ENCODE data around the gene ARHGAP24. TPM values are rescaled to one million over a fixed set of nuclear protein-coding genes. Genes with fewer than 3 reads are reported as not detected.

The ARHGAP24 gene
- total RNA-seq, 1 experiment from 2014 or later: 5.4 TPM

GRCh38 chr4:85595796-85596559 is 121.0 kb downstream of the ARHGAP24 start:
- H3K27ac ChIP-seq: no peak overlapping the region
- no peak for DNase-seq (ENCODE audit: low read depth in 1 of 2, low spot score in 2 of 2)

GRCh38 chr4:85598936-85599335 is 124.0 kb downstream of the ARHGAP24 start:
- H3K27ac ChIP-seq: no peak overlapping the region
- H3K27me3 ChIP-seq (replicated peaks): no peaks in the 10 kb centered on the region
- no peaks in the 10 kb centered on the region for H3K9me3 ChIP-seq (replicated peaks)
- DNase-seq (ENCODE audit: low read depth in 1 of 2, low spot score in 2 of 2): no peak
- H3K4me1 ChIP-seq (replicated peaks): no peaks in the 10 kb centered on the region
- H3K36me3 ChIP-seq: no peaks in the 10 kb centered on the region
- H3K4me3 ChIP-seq: no peak overlapping the region

More at GRCh38 chr4:85595796-85596559, 121.0 kb downstream of the ARHGAP24 start:
- Histone ChIP-seq H3K36me3 (no peaks in the 10 kb centered on the region), H3K27me3 (replicated peaks) (no peaks in the 10 kb centered on the region), H3K4me3 (no peak overlapping the region), H3K4me1 (replicated peaks) (no peaks in the 10 kb centered on the region), H3K9me3 (replicated peaks) (no peaks in the 10 kb centered on the region)

- no peak for DNase-seq (ENCODE audit: low read depth in 1 of 2, low spot score in 2 of 2)
- H3K36me3 ChIP-seq: no peaks in the 10 kb centered on the region
- H3K27ac ChIP-seq: no peak overlapping the region
- no peak overlapping the region for H3K4me3 ChIP-seq
- no peaks in the 10 kb centered on the region for H3K4me1 ChIP-seq (replicated peaks)
- H3K9me3 ChIP-seq (replicated peaks): no peaks in the 10 kb centered on the region
- H3K27me3 ChIP-seq (replicated peaks): no peaks in the 10 kb centered on the region
Measured at GRCh38 chr4:85600501-85600900, 125.6 kb downstream of the ARHGAP24 start.

- no peaks in the 10 kb centered on the region for H3K9me3 ChIP-seq (replicated peaks)
- no peak for DNase-seq (ENCODE audit: low read depth in 1 of 2, low spot score in 2 of 2)
- H3K27me3 ChIP-seq (replicated peaks): no peaks in the 10 kb centered on the region
- no peak overlapping the region for H3K27ac ChIP-seq
- no peak overlapping the region for H3K4me3 ChIP-seq
- H3K4me1 ChIP-seq (replicated peaks): no peaks in the 10 kb centered on the region
- no peaks in the 10 kb centered on the region for H3K36me3 ChIP-seq
Measured at GRCh38 chr4:85603437-85604336, 128.7 kb downstream of the ARHGAP24 start.

DNA sequence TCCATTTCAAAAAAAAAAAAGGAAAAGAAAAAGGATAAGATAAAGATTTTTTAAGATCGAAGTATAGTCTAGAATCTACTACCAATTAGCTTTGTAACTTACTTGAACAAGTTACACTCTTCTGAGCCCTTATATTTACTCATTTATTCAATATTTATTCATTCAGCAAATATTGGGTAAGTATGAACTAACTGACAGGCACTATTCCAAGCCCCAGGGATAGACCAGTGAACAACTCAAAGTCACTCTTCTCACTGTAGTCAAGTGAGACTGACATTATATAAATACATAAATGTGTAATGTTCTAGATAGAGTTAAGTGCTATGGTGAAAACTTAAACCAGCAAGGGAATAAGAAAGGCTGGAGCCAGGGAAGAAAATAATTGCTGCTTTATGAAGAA is 131.6 kb downstream of the ARHGAP24 start:
- Histone ChIP-seq H3K4me1 (replicated peaks) (no peaks in the 10 kb centered on the region), H3K27ac (no peak overlapping the region), H3K36me3 (no peaks in the 10 kb centered on the region), H3K9me3 (replicated peaks) (no peaks in the 10 kb centered on the region), H3K4me3 (no peak overlapping the region), H3K27me3 (replicated peaks) (no peaks in the 10 kb centered on the region)
- DNase-seq (ENCODE audit: low read depth in 1 of 2, low spot score in 2 of 2): no peak

GRCh38 chr4:85607624-85608023 is 132.7 kb downstream of the ARHGAP24 start:
- Histone ChIP-seq H3K27ac (no peak overlapping the region), H3K9me3 (replicated peaks) (no peaks in the 10 kb centered on the region), H3K27me3 (replicated peaks) (no peaks in the 10 kb centered on the region), H3K4me1 (replicated peaks) (no peaks in the 10 kb centered on the region), H3K4me3 (no peak overlapping the region), H3K36me3 (no peaks in the 10 kb centered on the region)
- DNase-seq (ENCODE audit: low read depth in 1 of 2, low spot score in 2 of 2): no peak

GRCh38 chr4:85610450-85610849 is 135.5 kb downstream of the ARHGAP24 start:
- Histone ChIP-seq H3K9me3 (replicated peaks) (no peaks in the 10 kb centered on the region), H3K4me1 (replicated peaks) (no peaks in the 10 kb centered on the region), H3K27ac (no peak overlapping the region), H3K4me3 (no peak overlapping the region), H3K27me3 (replicated peaks) (no peaks in the 10 kb centered on the region), H3K36me3 (no peaks in the 10 kb centered on the region)
- DNase-seq (ENCODE audit: low read depth in 1 of 2, low spot score in 2 of 2): no peak

DNA sequence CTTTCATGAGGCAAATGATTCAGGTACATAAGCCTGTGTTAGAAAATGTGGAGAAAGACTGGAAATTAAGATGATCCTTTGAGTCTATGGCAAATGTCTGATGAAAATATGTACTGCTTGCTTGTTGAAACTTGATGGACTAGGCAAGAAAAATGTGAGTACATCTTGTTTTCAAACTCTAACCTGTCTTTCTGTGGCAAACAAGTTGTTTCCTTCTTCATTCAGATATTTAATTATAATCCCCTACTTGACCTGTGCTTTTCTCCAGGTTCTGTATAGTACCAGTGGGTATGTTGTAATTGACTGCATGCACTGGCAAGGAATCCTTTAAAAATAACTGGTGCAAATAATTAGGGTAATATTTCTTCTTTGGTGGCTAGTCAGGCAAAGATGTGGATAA is 136.7 kb downstream of the ARHGAP24 start:
- no peaks in the 10 kb centered on the region for H3K36me3 ChIP-seq
- no peak for DNase-seq (ENCODE audit: low read depth in 1 of 2, low spot score in 2 of 2)
- no peaks in the 10 kb centered on the region for H3K9me3 ChIP-seq (replicated peaks)
- H3K4me3 ChIP-seq: no peak overlapping the region
- no peak overlapping the region for H3K27ac ChIP-seq
- no peaks in the 10 kb centered on the region for H3K4me1 ChIP-seq (replicated peaks)
- no peaks in the 10 kb centered on the region for H3K27me3 ChIP-seq (replicated peaks)

- DNase-seq (ENCODE audit: low read depth in 1 of 2, low spot score in 2 of 2): no peak
- Histone ChIP-seq H3K27me3 (replicated peaks) (no peaks in the 10 kb centered on the region), H3K4me1 (replicated peaks) (no peaks in the 10 kb centered on the region), H3K9me3 (replicated peaks) (no peaks in the 10 kb centered on the region), H3K4me3 (no peak overlapping the region), H3K27ac (no peak overlapping the region), H3K36me3 (no peaks in the 10 kb centered on the region)
Measured at GRCh38 chr4:85613901-85614300, 139.0 kb downstream of the ARHGAP24 start.

- Histone ChIP-seq H3K27ac (no peak overlapping the region), H3K27me3 (replicated peaks) (no peaks in the 10 kb centered on the region), H3K4me1 (replicated peaks) (no peaks in the 10 kb centered on the region), H3K9me3 (replicated peaks) (no peaks in the 10 kb centered on the region), H3K4me3 (no peak overlapping the region), H3K36me3 (no peaks in the 10 kb centered on the region)
- DNase-seq (ENCODE audit: low read depth in 1 of 2, low spot score in 2 of 2): no peak
Measured at GRCh38 chr4:85615952-85616351, 141.0 kb downstream of the ARHGAP24 start.

GRCh38 chr4:85617202-85617601 is 142.3 kb downstream of the ARHGAP24 start:
- no peak overlapping the region for H3K27ac ChIP-seq

DNA sequence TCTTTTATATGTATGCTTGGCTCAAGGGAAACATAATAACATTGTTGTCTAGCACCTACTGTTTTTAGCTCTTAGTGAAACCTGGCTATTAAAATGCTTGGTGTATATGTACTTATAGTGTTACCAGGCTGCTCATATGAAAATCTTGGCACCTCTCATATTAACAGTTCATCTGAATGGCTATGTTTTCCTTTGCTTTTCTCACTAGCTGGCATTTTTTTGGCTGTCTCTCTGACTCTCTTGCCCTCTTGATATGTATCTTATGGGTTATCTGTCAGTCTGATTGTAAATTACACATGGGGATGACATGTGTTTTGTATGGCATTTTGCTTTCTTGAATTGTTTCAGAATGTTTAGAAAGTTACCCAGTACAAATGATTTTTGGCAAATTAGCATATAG is 158.0 kb downstream of the ARHGAP24 start:
- Histone ChIP-seq H3K36me3 (no peaks in the 10 kb centered on the region), H3K4me1 (replicated peaks) (no peaks in the 10 kb centered on the region), H3K27me3 (replicated peaks) (no peaks in the 10 kb centered on the region), H3K4me3 (no peak overlapping the region), H3K9me3 (replicated peaks) (no peaks in the 10 kb centered on the region), H3K27ac (no peak overlapping the region)
- no peak for DNase-seq (ENCODE audit: low read depth in 1 of 2, low spot score in 2 of 2)

More at GRCh38 chr4:85617202-85617601, 142.3 kb downstream of the ARHGAP24 start:
- Histone ChIP-seq H3K27me3 (replicated peaks) (no peaks in the 10 kb centered on the region), H3K4me1 (replicated peaks) (no peaks in the 10 kb centered on the region), H3K4me3 (no peak overlapping the region), H3K36me3 (no peaks in the 10 kb centered on the region), H3K9me3 (replicated peaks) (no peaks in the 10 kb centered on the region)
- DNase-seq (ENCODE audit: low read depth in 1 of 2, low spot score in 2 of 2): no peak

DNA sequence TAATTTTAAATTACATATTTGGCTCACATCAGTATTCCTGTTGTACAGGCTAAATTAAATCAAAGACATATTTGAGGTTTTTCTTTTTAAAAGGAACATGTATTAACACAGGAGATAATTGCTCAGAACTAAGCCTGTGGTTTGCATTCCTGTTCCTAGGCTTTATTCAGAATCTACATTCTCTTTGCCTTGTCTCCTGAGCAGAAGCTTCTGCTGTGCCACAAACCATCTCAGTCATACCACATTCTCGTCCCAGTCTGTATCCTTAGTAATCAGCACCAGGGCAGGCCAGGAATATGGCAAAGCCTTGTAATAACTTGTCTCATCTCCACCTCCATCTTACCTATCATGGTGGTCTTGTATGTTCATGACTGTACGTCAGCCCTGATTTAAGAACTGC is 162.8 kb downstream of the ARHGAP24 start:
- H3K4me3 ChIP-seq: no peak overlapping the region
- no peaks in the 10 kb centered on the region for H3K9me3 ChIP-seq (replicated peaks)
- H3K36me3 ChIP-seq: no peaks in the 10 kb centered on the region
- no peak for DNase-seq (ENCODE audit: low read depth in 1 of 2, low spot score in 2 of 2)
- H3K27ac ChIP-seq: no peak overlapping the region
- H3K27me3 ChIP-seq (replicated peaks): no peaks in the 10 kb centered on the region
- no peaks in the 10 kb centered on the region for H3K4me1 ChIP-seq (replicated peaks)

DNA sequence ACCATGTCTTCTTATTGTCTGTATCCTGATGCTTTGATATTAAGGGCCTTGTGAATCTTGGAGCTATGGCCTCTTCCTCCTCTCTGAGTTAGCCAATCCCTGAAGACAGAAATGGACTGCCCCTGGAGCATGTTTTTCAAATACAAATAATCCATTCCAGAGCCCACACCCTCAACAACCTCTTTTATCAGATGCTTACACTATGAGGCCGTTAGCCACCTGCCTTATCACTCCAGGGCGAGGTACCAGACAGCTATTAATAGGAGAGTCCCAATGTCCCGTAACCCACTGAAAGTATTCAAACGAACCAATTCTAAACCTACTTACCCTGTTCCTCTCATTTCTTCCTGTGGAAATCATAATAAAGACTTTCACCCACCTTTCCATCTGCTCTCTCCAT is 165.0 kb downstream of the ARHGAP24 start:
- Histone ChIP-seq H3K9me3 (replicated peaks) (no peaks in the 10 kb centered on the region), H3K36me3 (no peaks in the 10 kb centered on the region), H3K27me3 (replicated peaks) (no peaks in the 10 kb centered on the region), H3K4me1 (replicated peaks) (no peaks in the 10 kb centered on the region), H3K27ac (no peak overlapping the region), H3K4me3 (no peak overlapping the region)
- DNase-seq (ENCODE audit: low read depth in 1 of 2, low spot score in 2 of 2): no peak
